HEK293 (cell line): ENCODE results near the gene TNN.

Experiments
- CTCF ChIA-PET: fragments of 350-600 bp; formaldehyde crosslinking; extraction: SDS; loops from one replicate; lab custom pipeline; 2021; ENCODE audit warnings: antibody characterized with exemption; lab: Yijun Ruan, JAX
- POLR2A ChIA-PET: fragments of 300-600 bp; formaldehyde crosslinking; extraction: SDS; loops from one replicate; lab custom pipeline; 2020; ENCODE audit warnings: antibody characterized with exemption, inconsistent platforms; lab: Yijun Ruan, JAX
- H3K27ac ChIP-seq: fragments of 200-500 bp; sonication (Bioruptor generic); 2 replicates; pipeline ENCODE4 v1.5.1; 2014; ENCODE audit warnings: low read depth, low read length, control low read depth, inconsistent platforms; ENCODE audit errors: extremely low read depth
- H3K36me3 ChIP-seq, 2 experiments: fragments of 200-500 bp in 1 of 2; sonication (Bioruptor generic) in 1 of 2; 1 replicate in 1 of 2; 2 replicates in 1 of 2; pipeline ENCODE4 v1.5.1; 2014 to 2017; ENCODE audit warnings: inconsistent platforms in 2 of 2, low read length in 2 of 2; ENCODE audit not compliant: control insufficient read depth in 2 of 2, insufficient read depth in 1 of 2
- H3K4me1 ChIP-seq: fragments of 200-500 bp; sonication (Bioruptor generic); 2 replicates; pipeline ENCODE4 v1.5.1; 2014; ENCODE audit warnings: mild to moderate bottlenecking, low read length, inconsistent platforms; ENCODE audit not compliant: control insufficient read depth, insufficient read depth
- H3K4me3 ChIP-seq: 2 replicates; pipeline ENCODE4 v1.5.1; 2011; ENCODE audit warnings: low read depth, mild to moderate bottlenecking, control low read depth, low read length, moderate library complexity
- H3K9me3 ChIP-seq: fragments of 200-500 bp; sonication (Bioruptor generic); 2 replicates; pipeline ENCODE4 v1.5.1; 2014; ENCODE audit warnings: low read depth, low read length, inconsistent platforms; ENCODE audit not compliant: control insufficient read depth, insufficient read depth
- ZNF19 ChIP-seq: fragments of 450-650 bp; formaldehyde crosslinking; IDR thresholded peaks from 2 replicates; pipeline ENCODE4; 2016; ENCODE audit warnings: missing biosample characterization, missing genetic modification characterization, low read depth
- ZNF202 ChIP-seq: fragments of 450-650 bp; formaldehyde crosslinking; IDR thresholded peaks from 2 replicates; pipeline ENCODE4 v1.5.1; 2016; ENCODE audit warnings: missing biosample characterization, missing genetic modification characterization, borderline replicate concordance
- ZNF354C ChIP-seq: fragments of 450-650 bp; formaldehyde crosslinking; IDR thresholded peaks from 2 replicates; pipeline ENCODE4 v1.5.1; 2016; ENCODE audit warnings: missing biosample characterization, missing genetic modification characterization, low read depth, borderline replicate concordance
- ZNF366 ChIP-seq: fragments of 450-650 bp; formaldehyde crosslinking; conservative IDR thresholded peaks from 2 replicates; pipeline ENCODE4 v1.5.1; 2016; ENCODE audit warnings: missing biosample characterization, missing genetic modification characterization
- ZNF37A ChIP-seq: fragments of 450-650 bp; IDR thresholded peaks from 2 replicates; pipeline ENCODE4 v1.5.1; 2018; ENCODE audit warnings: missing biosample characterization, missing genetic modification characterization
- ZNF426 ChIP-seq: fragments of 450-650 bp; formaldehyde crosslinking; IDR thresholded peaks from 2 replicates; pipeline ENCODE4 v1.5.1; 2017; ENCODE audit warnings: missing biosample characterization, missing genetic modification characterization, mild to moderate bottlenecking, inconsistent platforms, moderate library complexity
- ZNF48 ChIP-seq: fragments of 450-650 bp; formaldehyde crosslinking; IDR thresholded peaks from 2 replicates; pipeline ENCODE4 v1.5.1; 2016; ENCODE audit warnings: missing biosample characterization, missing genetic modification characterization
- ZNF514 ChIP-seq: fragments of 450-650 bp; formaldehyde crosslinking; IDR thresholded peaks from 2 replicates; pipeline ENCODE4 v1.5.1; 2016; ENCODE audit warnings: missing biosample characterization, missing genetic modification characterization
- ZNF658 ChIP-seq: fragments of 450-650 bp; formaldehyde crosslinking; IDR thresholded peaks from 2 replicates; pipeline ENCODE4; 2016; ENCODE audit warnings: missing biosample characterization, missing genetic modification characterization
- ZNF701 ChIP-seq: fragments of 450-650 bp; formaldehyde crosslinking; IDR thresholded peaks from 2 replicates; pipeline ENCODE4 v1.5.1; 2016; ENCODE audit warnings: missing biosample characterization, missing genetic modification characterization
- ZNF777 ChIP-seq: fragments of 450-650 bp; formaldehyde crosslinking; IDR thresholded peaks from 2 replicates; pipeline ENCODE4 v1.5.1; 2017; ENCODE audit warnings: missing biosample characterization, missing genetic modification characterization, borderline replicate concordance
- ZSCAN16 ChIP-seq: fragments of 450-650 bp; formaldehyde crosslinking; IDR thresholded peaks from 2 replicates; pipeline ENCODE4 v1.5.1; 2016; ENCODE audit warnings: missing biosample characterization, missing genetic modification characterization
- TF ChIP-seq, protein P1 (sequence below): fragments of 450-650 bp; formaldehyde crosslinking; IDR thresholded peaks from 2 replicates; pipeline ENCODE4 v1.5.1; 2016; ENCODE audit warnings: missing biosample characterization, missing genetic modification characterization
- TF ChIP-seq, protein P2 (sequence below): fragments of 450-650 bp; IDR thresholded peaks from 2 replicates; pipeline ENCODE4 v1.5.1; 2018; ENCODE audit warnings: missing biosample characterization, missing genetic modification characterization
- TF ChIP-seq, protein P3 (sequence below): fragments of 450-650 bp; formaldehyde crosslinking; IDR thresholded peaks from 2 replicates; pipeline ENCODE4 v1.5.1; 2016; ENCODE audit warnings: missing biosample characterization, missing genetic modification characterization

Gene TNN

DNA sequence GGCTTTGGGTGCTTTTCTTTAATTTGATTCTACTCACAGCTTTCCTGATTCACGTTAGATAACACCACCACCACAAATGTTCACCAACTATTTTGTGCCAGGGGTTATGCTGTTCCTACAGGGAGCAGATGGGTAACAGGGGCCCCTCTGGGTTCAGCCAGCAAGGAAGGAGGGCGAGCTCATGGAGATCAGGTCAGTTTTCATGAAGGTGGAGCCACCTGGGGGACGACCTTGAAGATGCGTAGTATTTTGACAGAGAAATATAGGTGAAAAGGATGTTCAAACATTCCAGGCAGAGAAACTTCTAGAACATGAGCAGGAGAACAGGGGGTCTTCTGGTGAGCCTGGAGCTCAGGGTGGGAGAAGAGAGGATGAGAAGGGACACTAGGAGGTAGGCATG, 96.1 kb downstream of the TNN start:
- Histone ChIP-seq H3K27ac (no peak overlapping the region), H3K4me1 (no peaks in the 10 kb centered on the region), H3K9me3 (no peaks in the 10 kb centered on the region), H3K36me3 (peaks cover 0 to 5% of the 10 kb centered on the region in 2 experiments; a peak in 1 of 3 replicates), H3K4me3 (no peak overlapping the region)
- no peak for TF ChIP-seq ZNF426 (tag by site-specific recombination)
- POLR2A ChIA-PET = no interaction called here
- CTCF ChIA-PET = interaction anchor here (0.7 to 3.0 kb wide), 7 partner anchors 9 to 329 kb away, joined by 3 to 15 read pairs (median 5); no protein-coding TSS in a partner anchor

DNA sequence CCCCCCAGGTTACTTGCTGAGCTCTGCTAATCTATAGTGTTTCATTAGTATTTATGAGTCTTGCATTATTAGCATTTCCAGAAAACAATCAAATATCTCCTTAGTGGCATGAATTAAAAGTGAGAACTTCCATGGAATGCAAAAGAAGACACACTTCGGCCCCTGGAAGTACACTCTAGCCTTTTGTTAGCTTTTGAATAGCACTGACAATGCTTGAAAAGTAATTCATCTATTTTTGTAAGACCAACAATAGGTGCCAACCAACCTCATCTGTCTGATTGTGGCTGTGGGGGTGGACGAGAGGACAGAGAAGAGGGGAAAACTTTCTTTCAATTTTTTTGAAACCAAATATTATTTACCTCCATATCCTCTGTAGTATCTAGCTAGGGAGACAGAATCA, 97.1 kb downstream of the TNN start:
- no peak overlapping the region for H3K27ac ChIP-seq
- no peaks in the 10 kb centered on the region for H3K9me3 ChIP-seq
- no peak for TF ChIP-seq ZNF354C
- no peak for TF ChIP-seq ZNF37A
- TF ChIP-seq, protein P1, sequence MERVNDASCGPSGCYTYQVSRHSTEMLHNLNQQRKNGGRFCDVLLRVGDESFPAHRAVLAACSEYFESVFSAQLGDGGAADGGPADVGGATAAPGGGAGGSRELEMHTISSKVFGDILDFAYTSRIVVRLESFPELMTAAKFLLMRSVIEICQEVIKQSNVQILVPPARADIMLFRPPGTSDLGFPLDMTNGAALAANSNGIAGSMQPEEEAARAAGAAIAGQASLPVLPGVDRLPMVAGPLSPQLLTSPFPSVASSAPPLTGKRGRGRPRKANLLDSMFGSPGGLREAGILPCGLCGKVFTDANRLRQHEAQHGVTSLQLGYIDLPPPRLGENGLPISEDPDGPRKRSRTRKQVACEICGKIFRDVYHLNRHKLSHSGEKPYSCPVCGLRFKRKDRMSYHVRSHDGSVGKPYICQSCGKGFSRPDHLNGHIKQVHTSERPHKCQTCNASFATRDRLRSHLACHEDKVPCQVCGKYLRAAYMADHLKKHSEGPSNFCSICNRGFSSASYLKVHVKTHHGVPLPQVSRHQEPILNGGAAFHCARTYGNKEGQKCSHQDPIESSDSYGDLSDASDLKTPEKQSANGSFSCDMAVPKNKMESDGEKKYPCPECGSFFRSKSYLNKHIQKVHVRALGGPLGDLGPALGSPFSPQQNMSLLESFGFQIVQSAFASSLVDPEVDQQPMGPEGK (tag by site-specific recombination) = no peak
- ChIA-PET POLR2A (no interaction called here), CTCF (interaction anchor here (0.6 to 3.0 kb wide), 6 partner anchors 9 to 378 kb away, joined by 3 to 15 read pairs (median 4); no protein-coding TSS in a partner anchor)
- H3K4me3 ChIP-seq = no peak overlapping the region
- H3K4me1 ChIP-seq = peaks cover 5% of the 10 kb centered on the region; the same call in 1 of the 2 replicates
- H3K36me3 ChIP-seq = peaks cover 0 to 5% of the 10 kb centered on the region in 2 experiments; a peak in 1 of 3 replicates

DNA sequence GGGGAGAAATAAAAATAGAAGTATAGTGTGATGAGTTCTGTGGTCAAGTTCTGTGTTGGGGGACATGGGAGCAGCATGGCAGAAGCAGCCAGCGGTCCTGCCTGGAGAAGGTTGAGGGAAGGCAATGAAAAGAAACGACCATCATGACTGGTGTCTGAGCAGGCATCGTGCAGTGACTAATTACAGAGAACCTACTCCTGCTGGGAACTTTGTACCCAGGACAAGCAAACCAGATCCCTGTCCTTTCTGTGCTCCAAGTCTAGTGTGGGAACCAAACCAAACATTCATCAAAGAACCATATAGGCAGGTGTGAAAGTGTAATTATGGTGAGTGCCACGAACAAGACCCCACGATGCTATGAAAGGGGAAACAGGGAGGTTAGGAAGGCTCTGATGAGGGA, 99.1 kb downstream of the TNN start:
- ChIA-PET POLR2A (no interaction called here), CTCF (no interaction called here)
- no peaks in the 10 kb centered on the region for H3K9me3 ChIP-seq
- TF ChIP-seq ZSCAN16 (tag by site-specific recombination) (no peak), ZNF366 (tag by site-specific recombination) (no peak), ZNF48 (tag by site-specific recombination) (no peak), ZNF658 (tag by site-specific recombination) (no peak), ZNF19 (tag by site-specific recombination) (no peak), ZNF514 (tag by site-specific recombination) (no peak), ZNF701 (no peak), ZNF777 (no peak), ZNF202 (no peak), ZNF426 (tag by site-specific recombination) (no peak)
- TF ChIP-seq, protein P2, sequence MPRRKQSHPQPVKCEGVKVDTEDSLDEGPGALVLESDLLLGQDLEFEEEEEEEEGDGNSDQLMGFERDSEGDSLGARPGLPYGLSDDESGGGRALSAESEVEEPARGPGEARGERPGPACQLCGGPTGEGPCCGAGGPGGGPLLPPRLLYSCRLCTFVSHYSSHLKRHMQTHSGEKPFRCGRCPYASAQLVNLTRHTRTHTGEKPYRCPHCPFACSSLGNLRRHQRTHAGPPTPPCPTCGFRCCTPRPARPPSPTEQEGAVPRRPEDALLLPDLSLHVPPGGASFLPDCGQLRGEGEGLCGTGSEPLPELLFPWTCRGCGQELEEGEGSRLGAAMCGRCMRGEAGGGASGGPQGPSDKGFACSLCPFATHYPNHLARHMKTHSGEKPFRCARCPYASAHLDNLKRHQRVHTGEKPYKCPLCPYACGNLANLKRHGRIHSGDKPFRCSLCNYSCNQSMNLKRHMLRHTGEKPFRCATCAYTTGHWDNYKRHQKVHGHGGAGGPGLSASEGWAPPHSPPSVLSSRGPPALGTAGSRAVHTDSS = no peak
- TF ChIP-seq, protein P3, sequence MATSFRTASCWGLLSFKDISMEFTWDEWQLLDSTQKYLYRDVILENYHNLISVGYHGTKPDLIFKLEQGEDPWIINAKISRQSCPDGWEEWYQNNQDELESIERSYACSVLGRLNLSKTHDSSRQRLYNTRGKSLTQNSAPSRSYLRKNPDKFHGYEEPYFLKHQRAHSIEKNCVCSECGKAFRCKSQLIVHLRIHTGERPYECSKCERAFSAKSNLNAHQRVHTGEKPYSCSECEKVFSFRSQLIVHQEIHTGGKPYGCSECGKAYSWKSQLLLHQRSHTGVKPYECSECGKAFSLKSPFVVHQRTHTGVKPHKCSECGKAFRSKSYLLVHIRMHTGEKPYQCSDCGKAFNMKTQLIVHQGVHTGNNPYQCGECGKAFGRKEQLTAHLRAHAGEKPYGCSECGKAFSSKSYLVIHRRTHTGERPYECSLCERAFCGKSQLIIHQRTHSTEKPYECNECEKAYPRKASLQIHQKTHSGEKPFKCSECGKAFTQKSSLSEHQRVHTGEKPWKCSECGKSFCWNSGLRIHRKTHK = no peak
- H3K36me3 ChIP-seq = no peaks in the 10 kb centered on the region
- H3K27ac ChIP-seq = no peak overlapping the region
- H3K4me1 ChIP-seq = peaks cover 5% of the 10 kb centered on the region; the same call in 1 of the 2 replicates
- H3K4me3 ChIP-seq = no peak overlapping the region
